SK-N-SH treated with all-trans-retinoic acid at 6 μM for 48 hours (cell line): ENCODE data around the gene ACLY.

ENCODE experiments used
- ATAC-seq: fragments of 200-7000 bp; cut with Tn5 transposase; 3 replicates; pipeline ENCODE4 v1.9.1; 2020; ENCODE audit warnings: mild to moderate bottlenecking, moderate library complexity
- ARNTL ChIP-seq: fragments of 450-650 bp; formaldehyde crosslinking; IDR thresholded peaks from 2 replicates; pipeline ENCODE4 v1.5.0; 2020; ENCODE audit warnings: low read depth, mild to moderate bottlenecking, moderate library complexity, borderline replicate concordance
- BACH2 ChIP-seq: fragments of 250-450 bp; sonication (Bioruptor Pico); IDR thresholded peaks from 2 replicates; pipeline ENCODE4 v1.9.0; 2021; ENCODE audit warnings: mild to moderate bottlenecking, borderline replicate concordance
- CSDC2 ChIP-seq: fragments of 250-450 bp; sonication (Bioruptor Pico); IDR thresholded peaks from 2 replicates; pipeline ENCODE4 v1.5.0; 2020; ENCODE audit warnings: mild to moderate bottlenecking, moderate library complexity
- ESRRG ChIP-seq: fragments of 250-450 bp; sonication (Bioruptor Pico); IDR thresholded peaks from 2 replicates; pipeline ENCODE4 v1.6.1; 2021; ENCODE audit warnings: mild to moderate bottlenecking
- GLIS3 ChIP-seq: fragments of 250-450 bp; sonication (Bioruptor Pico); IDR thresholded peaks from 2 replicates; pipeline ENCODE4 v1.5.0; 2020; ENCODE audit warnings: mild to moderate bottlenecking, moderate library complexity
- ISL1 ChIP-seq: fragments of 250-450 bp; sonication (Bioruptor Pico); IDR thresholded peaks from 2 replicates; pipeline ENCODE4 v2.1.2; 2022; ENCODE audit warnings: mild to moderate bottlenecking, moderate library complexity
- OSR1 ChIP-seq: fragments of 250-450 bp; sonication (Bioruptor Pico); IDR thresholded peaks from 2 replicates; pipeline ENCODE4 v1.8.0; 2022; ENCODE audit warnings: moderate library complexity, mild to moderate bottlenecking, inconsistent platforms
- RARB ChIP-seq: fragments of 250-450 bp; sonication (Bioruptor Pico); IDR thresholded peaks from 2 replicates; pipeline ENCODE4 v1.8.0; 2021; ENCODE audit warnings: mild to moderate bottlenecking, moderate library complexity
- SNAI2 ChIP-seq: fragments of 250-450 bp; sonication (Bioruptor Pico); IDR thresholded peaks from 2 replicates; pipeline ENCODE4 v1.5.0; 2020; ENCODE audit warnings: mild to moderate bottlenecking, moderate library complexity
- TCF4 ChIP-seq: fragments of 250-450 bp; sonication (Bioruptor Pico); IDR thresholded peaks from 2 replicates; pipeline ENCODE4 v1.8.0; 2021; ENCODE audit warnings: mild to moderate bottlenecking, moderate library complexity, borderline replicate concordance
- TOX ChIP-seq: fragments of 250-450 bp; sonication (Bioruptor Pico); IDR thresholded peaks from 2 replicates; pipeline ENCODE4 v1.8.0; 2021; ENCODE audit warnings: mild to moderate bottlenecking, moderate library complexity, borderline replicate concordance
- ZC3H10 ChIP-seq: fragments of 250-450 bp; sonication (Bioruptor Pico); IDR thresholded peaks from 2 replicates; pipeline ENCODE4 v1.5.1; 2021; ENCODE audit warnings: mild to moderate bottlenecking, moderate library complexity
- ZFP3 ChIP-seq: fragments of 250-450 bp; sonication (Bioruptor Pico); IDR thresholded peaks from 2 replicates; pipeline ENCODE4 v1.5.0; 2020; ENCODE audit warnings: mild to moderate bottlenecking, moderate library complexity
- ZFP30 ChIP-seq: fragments of 450-650 bp; formaldehyde crosslinking; IDR thresholded peaks from 2 replicates; pipeline ENCODE4 v1.5.0; 2022; ENCODE audit warnings: mild to moderate bottlenecking, moderate library complexity
- ZNF565 ChIP-seq: fragments of 450-650 bp; formaldehyde crosslinking; conservative IDR thresholded peaks from 2 replicates; pipeline ENCODE4 v1.5.0; 2020; ENCODE audit warnings: low read depth, mild to moderate bottlenecking, moderate library complexity
- ZNF70 ChIP-seq: fragments of 450-650 bp; formaldehyde crosslinking; IDR thresholded peaks from 2 replicates; pipeline ENCODE4 v1.5.0; 2020; ENCODE audit warnings: mild to moderate bottlenecking, moderate library complexity
- ZNF8 ChIP-seq: fragments of 450-650 bp; formaldehyde crosslinking; IDR thresholded peaks from 2 replicates; pipeline ENCODE4 v1.5.0; 2020; ENCODE audit warnings: mild to moderate bottlenecking, moderate library complexity
- TF ChIP-seq, protein P1 (sequence below): fragments of 250-450 bp; sonication (Bioruptor Pico); IDR thresholded peaks from 2 replicates; pipeline ENCODE4 v1.5.0; 2020; ENCODE audit warnings: mild to moderate bottlenecking, moderate library complexity
- TF ChIP-seq, protein P2 (sequence below): fragments of 250-450 bp; sonication (Bioruptor Pico); IDR thresholded peaks from 2 replicates; pipeline ENCODE4 v1.5.1; 2021; ENCODE audit warnings: mild to moderate bottlenecking, moderate library complexity
- TF ChIP-seq, protein P3 (sequence below): fragments of 250-450 bp; sonication (Bioruptor Pico); IDR thresholded peaks from 2 replicates; pipeline ENCODE4 v1.8.0; 2020; ENCODE audit warnings: mild to moderate bottlenecking, moderate library complexity, borderline replicate concordance
- TF ChIP-seq, protein P4 (sequence below): fragments of 250-450 bp; sonication (Bioruptor Pico); IDR thresholded peaks from 2 replicates; pipeline ENCODE4 v1.5.1; 2020; ENCODE audit warnings: low read depth, mild to moderate bottlenecking, moderate library complexity

The ACLY gene

DNA sequence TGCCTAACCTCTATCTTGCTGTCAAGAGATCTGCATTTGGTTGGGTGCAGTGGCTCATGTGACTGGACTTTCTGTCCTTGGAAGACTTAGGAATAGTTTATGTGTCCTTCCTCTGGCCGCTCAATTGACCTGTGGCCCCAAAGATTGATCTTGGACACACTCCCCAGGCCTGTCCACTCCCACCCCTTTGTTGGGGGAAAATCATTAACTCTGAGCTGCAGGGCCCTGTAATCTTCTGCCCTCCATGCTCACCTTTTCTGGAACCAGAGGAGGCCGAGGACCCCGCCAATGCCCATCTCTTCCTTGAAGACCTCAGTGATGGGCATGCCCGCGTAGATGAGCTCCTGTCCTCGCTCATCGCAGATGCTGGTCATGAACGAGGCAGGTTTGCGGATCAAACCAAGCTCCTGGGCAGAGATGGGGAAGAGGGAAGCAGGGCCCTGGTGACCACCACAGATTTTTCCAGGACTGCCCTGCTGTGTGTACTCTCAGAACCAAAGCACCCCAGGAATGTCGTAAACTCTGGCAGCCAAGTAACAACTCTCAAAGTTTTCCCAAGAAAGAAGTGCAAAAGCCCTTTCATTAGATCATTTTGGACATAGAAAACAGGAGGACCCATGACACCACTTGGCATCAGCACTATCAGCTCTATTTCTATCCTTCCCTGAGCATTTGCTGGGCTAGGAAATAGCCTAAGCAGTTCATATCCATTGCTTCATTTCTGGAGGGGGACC is 45.0 kb downstream of the ACLY start:
- no peak for ATAC-seq
- TF ChIP-seq, protein P1, sequence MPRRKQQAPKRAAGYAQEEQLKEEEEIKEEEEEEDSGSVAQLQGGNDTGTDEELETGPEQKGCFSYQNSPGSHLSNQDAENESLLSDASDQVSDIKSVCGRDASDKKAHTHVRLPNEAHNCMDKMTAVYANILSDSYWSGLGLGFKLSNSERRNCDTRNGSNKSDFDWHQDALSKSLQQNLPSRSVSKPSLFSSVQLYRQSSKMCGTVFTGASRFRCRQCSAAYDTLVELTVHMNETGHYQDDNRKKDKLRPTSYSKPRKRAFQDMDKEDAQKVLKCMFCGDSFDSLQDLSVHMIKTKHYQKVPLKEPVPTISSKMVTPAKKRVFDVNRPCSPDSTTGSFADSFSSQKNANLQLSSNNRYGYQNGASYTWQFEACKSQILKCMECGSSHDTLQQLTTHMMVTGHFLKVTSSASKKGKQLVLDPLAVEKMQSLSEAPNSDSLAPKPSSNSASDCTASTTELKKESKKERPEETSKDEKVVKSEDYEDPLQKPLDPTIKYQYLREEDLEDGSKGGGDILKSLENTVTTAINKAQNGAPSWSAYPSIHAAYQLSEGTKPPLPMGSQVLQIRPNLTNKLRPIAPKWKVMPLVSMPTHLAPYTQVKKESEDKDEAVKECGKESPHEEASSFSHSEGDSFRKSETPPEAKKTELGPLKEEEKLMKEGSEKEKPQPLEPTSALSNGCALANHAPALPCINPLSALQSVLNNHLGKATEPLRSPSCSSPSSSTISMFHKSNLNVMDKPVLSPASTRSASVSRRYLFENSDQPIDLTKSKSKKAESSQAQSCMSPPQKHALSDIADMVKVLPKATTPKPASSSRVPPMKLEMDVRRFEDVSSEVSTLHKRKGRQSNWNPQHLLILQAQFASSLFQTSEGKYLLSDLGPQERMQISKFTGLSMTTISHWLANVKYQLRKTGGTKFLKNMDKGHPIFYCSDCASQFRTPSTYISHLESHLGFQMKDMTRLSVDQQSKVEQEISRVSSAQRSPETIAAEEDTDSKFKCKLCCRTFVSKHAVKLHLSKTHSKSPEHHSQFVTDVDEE = no peak
- TF ChIP-seq, protein P2, sequence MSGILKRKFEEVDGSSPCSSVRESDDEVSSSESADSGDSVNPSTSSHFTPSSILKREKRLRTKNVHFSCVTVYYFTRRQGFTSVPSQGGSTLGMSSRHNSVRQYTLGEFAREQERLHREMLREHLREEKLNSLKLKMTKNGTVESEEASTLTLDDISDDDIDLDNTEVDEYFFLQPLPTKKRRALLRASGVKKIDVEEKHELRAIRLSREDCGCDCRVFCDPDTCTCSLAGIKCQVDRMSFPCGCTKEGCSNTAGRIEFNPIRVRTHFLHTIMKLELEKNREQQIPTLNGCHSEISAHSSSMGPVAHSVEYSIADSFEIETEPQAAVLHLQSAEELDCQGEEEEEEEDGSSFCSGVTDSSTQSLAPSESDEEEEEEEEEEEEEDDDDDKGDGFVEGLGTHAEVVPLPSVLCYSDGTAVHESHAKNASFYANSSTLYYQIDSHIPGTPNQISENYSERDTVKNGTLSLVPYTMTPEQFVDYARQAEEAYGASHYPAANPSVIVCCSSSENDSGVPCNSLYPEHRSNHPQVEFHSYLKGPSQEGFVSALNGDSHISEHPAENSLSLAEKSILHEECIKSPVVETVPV (CRISPR knock-in tag) = no peak
- TF ChIP-seq ESRRG (CRISPR knock-in tag) (no peak), ZNF70 (CRISPR knock-in tag) (no peak), ZC3H10 (CRISPR knock-in tag) (no peak), TCF4 (no peak), GLIS3 (CRISPR knock-in tag) (no peak), ARNTL (CRISPR knock-in tag) (no peak), CSDC2 (CRISPR knock-in tag) (no peak), ZFP3 (CRISPR knock-in tag) (no peak), RARB (no peak), ZNF565 (CRISPR knock-in tag) (no peak)
- TF ChIP-seq, protein P3, sequence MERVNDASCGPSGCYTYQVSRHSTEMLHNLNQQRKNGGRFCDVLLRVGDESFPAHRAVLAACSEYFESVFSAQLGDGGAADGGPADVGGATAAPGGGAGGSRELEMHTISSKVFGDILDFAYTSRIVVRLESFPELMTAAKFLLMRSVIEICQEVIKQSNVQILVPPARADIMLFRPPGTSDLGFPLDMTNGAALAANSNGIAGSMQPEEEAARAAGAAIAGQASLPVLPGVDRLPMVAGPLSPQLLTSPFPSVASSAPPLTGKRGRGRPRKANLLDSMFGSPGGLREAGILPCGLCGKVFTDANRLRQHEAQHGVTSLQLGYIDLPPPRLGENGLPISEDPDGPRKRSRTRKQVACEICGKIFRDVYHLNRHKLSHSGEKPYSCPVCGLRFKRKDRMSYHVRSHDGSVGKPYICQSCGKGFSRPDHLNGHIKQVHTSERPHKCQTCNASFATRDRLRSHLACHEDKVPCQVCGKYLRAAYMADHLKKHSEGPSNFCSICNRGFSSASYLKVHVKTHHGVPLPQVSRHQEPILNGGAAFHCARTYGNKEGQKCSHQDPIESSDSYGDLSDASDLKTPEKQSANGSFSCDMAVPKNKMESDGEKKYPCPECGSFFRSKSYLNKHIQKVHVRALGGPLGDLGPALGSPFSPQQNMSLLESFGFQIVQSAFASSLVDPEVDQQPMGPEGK (CRISPR knock-in tag) = no peak
- TF ChIP-seq, all 23 proteins: peak for 0

DNA sequence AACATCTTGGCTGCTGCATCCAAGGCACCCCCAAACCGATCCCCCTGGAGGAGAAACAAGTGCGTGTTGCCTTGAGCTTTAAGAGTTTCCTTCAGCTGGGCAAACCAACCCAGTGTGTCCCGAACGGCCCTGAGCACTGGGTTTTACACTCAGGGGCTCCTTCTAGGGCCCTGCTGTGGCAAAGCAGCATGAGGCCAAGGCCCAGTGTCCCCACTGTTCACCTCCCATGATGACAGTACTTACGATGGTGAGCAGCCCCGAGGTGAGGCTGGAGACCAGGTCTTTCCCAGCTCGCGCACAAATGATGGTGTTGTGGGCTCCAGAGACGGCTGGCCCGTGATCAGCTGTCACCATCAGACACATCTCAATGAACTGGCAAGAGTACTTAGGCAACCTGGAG is 47.0 kb downstream of the ACLY start:
- ATAC-seq = no peak
- TF ChIP-seq SNAI2 (CRISPR knock-in tag) (no peak), ZNF565 (CRISPR knock-in tag) (no peak), ZFP3 (CRISPR knock-in tag) (no peak), ZC3H10 (CRISPR knock-in tag) (no peak)

DNA sequence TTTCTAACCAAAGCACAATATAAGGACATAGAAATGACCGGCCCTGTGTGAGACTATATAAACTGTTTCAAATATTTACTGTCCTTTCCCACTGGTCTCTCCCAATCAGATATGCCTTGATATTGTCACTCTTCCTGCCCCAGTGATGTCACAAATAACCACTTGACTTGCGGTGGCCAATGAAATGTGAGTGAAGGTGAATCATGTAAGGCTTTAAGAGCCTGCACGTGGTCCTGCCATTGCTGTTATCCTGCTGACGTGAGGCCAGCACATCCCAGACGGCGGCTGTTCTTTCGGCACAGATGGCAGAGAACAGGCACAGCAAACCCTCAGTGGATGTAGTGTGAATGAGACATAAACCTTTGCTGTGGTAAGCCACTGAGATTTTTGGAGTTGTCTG is 48.1 kb downstream of the ACLY start:
- no peak for ATAC-seq
- no peak for TF ChIP-seq ISL1
- no peak for TF ChIP-seq OSR1 (CRISPR knock-in tag)
- TF ChIP-seq ZNF8 (CRISPR knock-in tag) = no peak
- no peak for TF ChIP-seq TOX
- TF ChIP-seq RARB = no peak
- TF ChIP-seq ARNTL (CRISPR knock-in tag) = no peak
- TF ChIP-seq, protein P3 (CRISPR knock-in tag) = no peak
- TF ChIP-seq GLIS3 (CRISPR knock-in tag) = no peak
- TF ChIP-seq ZC3H10 (CRISPR knock-in tag) = no peak
- TF ChIP-seq, protein P4, sequence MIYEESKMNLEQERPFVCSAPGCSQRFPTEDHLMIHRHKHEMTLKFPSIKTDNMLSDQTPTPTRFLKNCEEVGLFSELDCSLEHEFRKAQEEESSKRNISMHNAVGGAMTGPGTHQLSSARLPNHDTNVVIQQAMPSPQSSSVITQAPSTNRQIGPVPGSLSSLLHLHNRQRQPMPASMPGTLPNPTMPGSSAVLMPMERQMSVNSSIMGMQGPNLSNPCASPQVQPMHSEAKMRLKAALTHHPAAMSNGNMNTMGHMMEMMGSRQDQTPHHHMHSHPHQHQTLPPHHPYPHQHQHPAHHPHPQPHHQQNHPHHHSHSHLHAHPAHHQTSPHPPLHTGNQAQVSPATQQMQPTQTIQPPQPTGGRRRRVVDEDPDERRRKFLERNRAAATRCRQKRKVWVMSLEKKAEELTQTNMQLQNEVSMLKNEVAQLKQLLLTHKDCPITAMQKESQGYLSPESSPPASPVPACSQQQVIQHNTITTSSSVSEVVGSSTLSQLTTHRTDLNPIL (CRISPR knock-in tag) = no peak
- TF ChIP-seq ESRRG (CRISPR knock-in tag) = no peak
- no peak for TF ChIP-seq ZFP30 (CRISPR knock-in tag)
- no peak for TF ChIP-seq SNAI2 (CRISPR knock-in tag)
- TF ChIP-seq ZFP3 (CRISPR knock-in tag) = no peak
- no peak for TF ChIP-seq BACH2 (CRISPR knock-in tag)
- TF ChIP-seq CSDC2 (CRISPR knock-in tag) = no peak
- TF ChIP-seq, protein P1 = no peak
- no peak for TF ChIP-seq TCF4
